Effector memory CD8-positive, alpha-beta T cell (primary cell): ENCODE results near the gene INTS14.

Experiments used
- ATAC-seq: fragments of 150-1000 bp; cut with Tn5 transposase; replicated peaks from 2 replicates; pipeline ENCODE4 v1.10.0; 2021; ENCODE audit warnings: mild to moderate bottlenecking, moderate library complexity
- DNase-seq, 3 experiments: peaks; one replicate each; pipeline ENCODE4 v3.0.0; 2021
- H3K27ac Mint-ChIP-seq, 2 donors: one replicate each; pipeline ENCODE4 v1.8.0; 2022; ENCODE audit warnings: mild to moderate bottlenecking in 2 of 2, mixed read lengths in 2 of 2, moderate library complexity in 2 of 2
- H3K27me3 Mint-ChIP-seq, 2 donors: one replicate each; pipeline ENCODE4 v1.8.0; 2022; ENCODE audit warnings: mixed read lengths in 2 of 2
- H3K36me3 Mint-ChIP-seq: one replicate; pipeline ENCODE4 v1.8.0; 2022; ENCODE audit warnings: mild to moderate bottlenecking, moderate library complexity, mixed read lengths; ENCODE audit not compliant: insufficient read depth
- H3K4me1 Mint-ChIP-seq, 2 donors: one replicate each; pipeline ENCODE4 v1.8.0; 2022; ENCODE audit warnings: low read depth in 2 of 2, mixed read lengths in 2 of 2
- H3K4me3 Mint-ChIP-seq, 2 donors: one replicate each; pipeline ENCODE4 v1.8.0; 2022; ENCODE audit warnings: mild to moderate bottlenecking in 2 of 2, mixed read lengths in 2 of 2, moderate library complexity in 2 of 2
- H3K9me3 Mint-ChIP-seq, 2 donors: one replicate each; pipeline ENCODE4 v1.8.0; 2022; ENCODE audit warnings: mixed read lengths in 2 of 2

INTS14 gene

DNA sequence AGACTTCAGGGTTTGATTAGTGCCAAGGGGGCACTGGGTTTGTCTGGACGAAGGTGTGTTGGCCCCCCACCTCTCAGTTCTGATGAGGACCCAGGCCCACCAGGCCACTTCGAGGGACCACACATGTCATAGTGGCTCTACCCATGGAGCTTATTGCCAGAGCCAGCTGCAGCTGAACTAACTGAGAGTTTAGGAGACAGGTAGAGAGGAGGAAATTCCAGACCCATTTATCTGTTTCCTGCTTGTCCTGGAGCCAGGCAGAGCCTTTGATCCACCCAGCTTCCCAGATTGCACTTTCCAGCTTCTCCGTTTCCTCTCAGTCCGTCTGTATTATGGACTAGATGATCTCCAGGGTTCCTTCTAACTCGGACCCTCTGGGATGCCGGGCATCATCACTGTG lies 31.7 kb upstream of the INTS14 start:
- H3K9me3 Mint-ChIP-seq: no peaks in the 10 kb centered on the region
- peaks cover 6% of the 10 kb centered on the region for H3K36me3 Mint-ChIP-seq
- ATAC-seq (no peak), DNase-seq (no peak)
- H3K4me1 Mint-ChIP-seq: peaks cover 9 to 12% of the 10 kb centered on the region in 2 donors
- H3K4me3 Mint-ChIP-seq: no peak overlapping the region
- H3K27ac Mint-ChIP-seq: no peak overlapping the region
- no peaks in the 10 kb centered on the region for H3K27me3 Mint-ChIP-seq

DNA sequence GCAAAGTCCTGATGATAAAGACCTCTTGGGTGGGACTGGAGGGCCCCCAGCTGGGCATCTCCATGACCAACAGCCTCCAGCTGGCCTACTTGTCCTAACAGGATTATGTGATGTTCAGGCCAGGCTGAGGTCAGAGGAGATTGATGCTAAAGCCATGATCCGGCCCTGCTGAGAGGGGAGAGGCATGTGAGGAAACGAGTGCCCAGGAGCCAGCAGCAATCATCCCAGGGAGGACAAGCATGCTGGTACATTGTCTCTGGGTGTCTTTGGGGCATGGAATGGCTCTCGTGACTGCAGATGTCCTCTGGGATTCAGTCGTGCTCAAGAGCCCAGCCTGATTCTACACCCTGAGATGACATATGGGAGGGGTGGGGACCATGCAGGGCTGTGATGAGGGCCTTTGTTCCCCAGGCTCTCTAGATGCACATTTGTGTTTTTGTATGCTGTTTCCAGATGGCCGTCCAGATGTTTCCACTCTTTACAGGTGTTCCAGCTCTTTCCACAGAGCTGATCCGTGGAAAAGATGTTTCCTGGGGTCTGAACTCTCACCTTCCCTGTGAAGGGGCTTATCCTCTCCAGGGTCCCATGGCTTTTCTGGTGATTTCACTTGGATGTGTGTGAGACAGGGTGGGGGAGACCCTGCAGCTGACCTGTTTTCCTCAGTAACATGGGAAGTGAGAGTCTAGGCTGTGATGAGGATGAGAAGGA lies 31.0 kb upstream of the INTS14 start:
- ATAC-seq (no peak), DNase-seq (no peak)
- Mint-ChIP-seq H3K36me3 (peaks cover 6% of the 10 kb centered on the region), H3K9me3 (no peaks in the 10 kb centered on the region), H3K4me3 (no peak overlapping the region), H3K27me3 (no peaks in the 10 kb centered on the region), H3K4me1 (peaks cover 9 to 14% of the 10 kb centered on the region in 2 donors), H3K27ac (no peak overlapping the region)

DNA sequence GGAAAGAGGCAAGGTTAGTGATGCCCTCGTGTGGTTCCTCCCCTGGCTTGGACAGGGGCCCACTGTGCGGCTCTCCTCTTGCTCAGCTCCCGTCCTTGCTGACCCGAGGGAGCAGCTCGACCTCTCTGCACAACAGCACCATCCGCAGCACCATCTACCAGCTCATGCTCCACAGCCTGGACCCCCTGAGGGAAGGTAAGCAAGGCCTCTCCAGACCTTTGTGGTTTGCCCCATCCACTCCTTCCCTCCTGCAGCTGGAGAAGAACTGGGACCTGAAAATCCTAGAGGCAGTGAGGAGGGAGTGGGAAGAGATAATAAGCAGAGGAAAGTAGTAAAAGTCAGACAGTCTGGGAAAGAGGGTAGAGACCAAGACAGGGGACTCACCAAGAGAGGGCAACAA lies 28.6 kb upstream of the INTS14 start:
- Mint-ChIP-seq H3K9me3 (no peaks in the 10 kb centered on the region), H3K27me3 (no peaks in the 10 kb centered on the region), H3K4me1 (peaks cover 9 to 14% of the 10 kb centered on the region in 2 donors), H3K36me3 (no peaks in the 10 kb centered on the region), H3K4me3 (no peak overlapping the region), H3K27ac (no peak overlapping the region)
- no peak for DNase-seq
- ATAC-seq: no peak

DNA sequence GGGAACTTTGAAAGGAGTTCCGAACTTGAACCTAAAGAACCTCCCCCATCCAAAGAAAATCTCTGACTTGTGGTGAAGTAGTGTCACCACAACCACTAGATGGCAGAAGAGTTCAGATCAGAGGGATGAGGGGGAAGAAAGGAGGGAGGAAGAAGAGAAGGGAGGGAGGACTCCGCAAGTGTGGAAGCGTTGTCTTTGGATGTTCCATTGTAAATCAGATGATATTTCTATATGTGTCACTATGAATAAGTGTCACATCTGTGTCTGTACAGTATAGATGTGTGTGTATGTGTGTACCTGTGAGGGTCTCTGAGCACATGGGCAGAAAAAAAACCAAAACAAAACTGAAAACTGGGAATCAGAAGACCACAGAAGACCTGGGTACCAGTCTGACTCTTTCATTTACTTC lies 27.8 kb upstream of the INTS14 start:
- no peaks in the 10 kb centered on the region for H3K9me3 Mint-ChIP-seq

DNA sequence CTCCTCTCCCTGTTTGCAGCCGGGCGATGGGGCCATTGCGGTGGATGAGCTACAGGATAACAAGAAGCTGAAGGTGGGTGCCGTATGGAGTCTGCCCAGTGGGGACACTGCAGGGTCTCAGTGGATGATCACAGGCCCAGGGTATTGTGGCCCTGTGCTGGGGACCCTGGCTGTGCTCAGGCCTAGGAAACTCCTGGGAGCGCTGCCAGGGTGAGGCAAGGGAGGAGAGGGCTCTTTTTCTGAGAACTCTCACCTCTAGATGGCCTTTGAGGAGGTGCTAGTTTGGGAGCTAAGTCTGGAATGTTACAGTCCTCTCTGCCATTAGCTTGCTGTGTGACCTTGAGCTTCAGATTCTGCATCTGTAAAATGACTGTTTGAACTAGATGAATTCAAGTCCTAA lies 27.2 kb upstream of the INTS14 start:
- Mint-ChIP-seq H3K27me3 (no peaks in the 10 kb centered on the region), H3K9me3 (no peaks in the 10 kb centered on the region), H3K27ac (peak overlapping the region in 1 of 2 donors; percentile 7), H3K4me3 (no peak overlapping the region), H3K4me1 (peaks cover 9 to 15% of the 10 kb centered on the region in 2 donors), H3K36me3 (no peaks in the 10 kb centered on the region)
- ATAC-seq (no peak), DNase-seq (no peak)

More for the DNA sequence above, 27.8 kb upstream of the INTS14 start:
- peaks cover 9 to 16% of the 10 kb centered on the region in 2 donors for H3K4me1 Mint-ChIP-seq
- ATAC-seq (peak; percentile 86), DNase-seq (peak; percentile 38 to 43 (median 42))
- no peaks in the 10 kb centered on the region for H3K27me3 Mint-ChIP-seq
- H3K4me3 Mint-ChIP-seq: peak overlapping the region in 1 of 2 donors; percentile 0
- H3K36me3 Mint-ChIP-seq: no peaks in the 10 kb centered on the region
- H3K27ac Mint-ChIP-seq: peak overlapping the region in 1 of 2 donors; percentile 7

DNA sequence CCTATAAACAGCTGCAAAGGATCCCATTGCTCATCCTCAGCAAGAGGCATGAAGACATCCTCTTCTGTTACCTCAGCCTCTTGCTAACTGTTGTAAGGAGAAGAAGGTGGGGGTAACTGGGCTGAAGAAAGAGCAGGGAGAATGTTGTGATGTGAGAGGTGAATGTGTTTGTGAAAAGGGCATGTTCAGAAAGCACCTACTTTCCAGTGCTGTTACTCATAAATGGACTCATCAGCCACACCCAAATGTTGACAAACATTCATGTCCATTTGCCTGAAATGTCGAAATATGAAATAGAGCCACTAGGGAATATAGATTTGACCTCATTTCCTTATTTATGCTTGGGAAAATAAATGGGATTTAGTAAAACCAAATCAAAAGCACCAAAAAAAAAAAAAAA lies 23.4 kb upstream of the INTS14 start:
- Mint-ChIP-seq H3K4me3 (no peak overlapping the region), H3K4me1 (peaks cover 32 to 35% of the 10 kb centered on the region in 2 donors), H3K27ac (no peak overlapping the region), H3K36me3 (no peaks in the 10 kb centered on the region), H3K9me3 (no peaks in the 10 kb centered on the region), H3K27me3 (no peaks in the 10 kb centered on the region)
- ATAC-seq (no peak), DNase-seq (no peak)

DNA sequence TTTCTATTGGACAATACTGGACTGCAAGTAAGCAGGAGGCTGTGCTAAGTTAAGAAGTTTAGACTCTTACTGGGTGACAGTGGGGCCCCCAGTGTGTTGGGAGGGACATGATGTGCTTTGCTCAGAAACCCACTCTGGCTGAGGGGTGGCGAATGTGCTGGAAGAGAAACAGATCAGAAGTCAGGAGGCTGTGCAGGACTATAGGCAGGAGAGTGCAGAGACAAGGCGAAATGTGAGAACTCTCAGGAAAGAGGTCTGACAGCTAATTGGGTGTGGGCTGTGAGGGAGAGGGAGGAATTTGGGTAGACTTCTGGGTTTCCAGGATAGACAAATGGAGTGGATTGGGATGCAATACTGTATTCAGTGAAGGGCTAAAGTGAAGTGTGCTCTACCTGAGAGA lies 22.8 kb upstream of the INTS14 start:
- ATAC-seq (no peak), DNase-seq (no peak)
- H3K9me3 Mint-ChIP-seq: no peaks in the 10 kb centered on the region
- no peak overlapping the region for H3K4me3 Mint-ChIP-seq
- H3K36me3 Mint-ChIP-seq: no peaks in the 10 kb centered on the region
- peak overlapping the region in 1 of 2 donors; percentile 30 for H3K27ac Mint-ChIP-seq
- peaks cover 30 to 31% of the 10 kb centered on the region in 2 donors for H3K4me1 Mint-ChIP-seq
- no peaks in the 10 kb centered on the region for H3K27me3 Mint-ChIP-seq

DNA sequence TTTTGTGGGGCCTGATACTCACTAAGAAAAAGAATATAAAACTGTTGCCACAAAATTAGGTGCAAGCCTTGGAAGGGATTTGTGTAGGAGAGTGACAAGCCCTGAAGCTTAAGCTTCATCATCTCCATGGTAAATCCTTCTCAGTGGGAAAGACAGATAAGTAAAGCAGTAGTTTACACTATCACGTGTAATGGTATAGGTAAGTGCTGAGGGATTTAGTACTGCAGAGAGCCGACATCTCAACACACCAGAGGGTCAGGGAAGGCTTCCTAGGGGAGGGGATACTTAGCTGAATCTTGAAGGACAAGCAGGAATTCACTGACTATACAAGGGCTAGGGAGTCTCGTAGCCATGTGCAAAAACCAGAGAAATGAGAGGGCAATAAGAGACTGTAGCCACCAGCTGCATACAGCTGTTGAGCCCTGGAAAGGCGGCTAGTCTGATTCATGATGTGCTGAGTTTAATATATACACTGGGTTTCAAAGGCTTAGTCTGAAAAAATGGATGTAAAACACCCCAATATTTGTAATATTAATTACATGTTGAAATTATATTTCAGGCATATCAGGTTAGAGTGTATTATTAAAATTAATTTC lies 21.9 kb upstream of the INTS14 start:
- no peak for DNase-seq
- H3K9me3 Mint-ChIP-seq: no peaks in the 10 kb centered on the region

DNA sequence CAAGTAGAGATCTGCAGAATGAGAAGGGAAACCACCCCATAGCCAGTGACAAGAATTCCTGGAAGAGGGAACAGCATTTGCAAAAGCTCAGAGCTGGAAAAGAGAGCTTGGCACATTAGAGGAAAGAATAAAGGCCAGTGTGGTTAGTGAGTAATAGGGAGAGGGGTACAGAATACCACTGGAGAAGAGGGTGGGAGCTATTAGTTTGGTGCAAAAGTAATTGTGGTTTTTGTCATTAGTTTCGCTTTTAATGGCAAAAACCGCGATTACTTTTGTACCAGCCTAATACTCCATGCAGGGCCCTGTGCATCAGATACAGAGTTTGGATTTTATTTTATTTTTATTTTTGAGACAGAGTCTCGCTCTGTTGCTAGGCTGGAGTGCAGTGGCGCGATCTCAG lies 20.6 kb upstream of the INTS14 start:
- Mint-ChIP-seq H3K27ac (peak overlapping the region; percentile 61 to 73), H3K4me1 (peaks cover 20 to 26% of the 10 kb centered on the region in 2 donors), H3K4me3 (peak overlapping the region; percentile 28 to 81), H3K9me3 (no peaks in the 10 kb centered on the region), H3K27me3 (no peaks in the 10 kb centered on the region), H3K36me3 (no peaks in the 10 kb centered on the region)
- DNase-seq (no peak), ATAC-seq (peak; percentile 40)

More for the DNA sequence above, 21.9 kb upstream of the INTS14 start:
- H3K4me3 Mint-ChIP-seq: no peak overlapping the region
- peaks cover 24 to 26% of the 10 kb centered on the region in 2 donors for H3K4me1 Mint-ChIP-seq
- no peak for ATAC-seq
- no peaks in the 10 kb centered on the region for H3K36me3 Mint-ChIP-seq
- H3K27ac Mint-ChIP-seq: peak overlapping the region in 1 of 2 donors; percentile 73
- no peaks in the 10 kb centered on the region for H3K27me3 Mint-ChIP-seq

DNA sequence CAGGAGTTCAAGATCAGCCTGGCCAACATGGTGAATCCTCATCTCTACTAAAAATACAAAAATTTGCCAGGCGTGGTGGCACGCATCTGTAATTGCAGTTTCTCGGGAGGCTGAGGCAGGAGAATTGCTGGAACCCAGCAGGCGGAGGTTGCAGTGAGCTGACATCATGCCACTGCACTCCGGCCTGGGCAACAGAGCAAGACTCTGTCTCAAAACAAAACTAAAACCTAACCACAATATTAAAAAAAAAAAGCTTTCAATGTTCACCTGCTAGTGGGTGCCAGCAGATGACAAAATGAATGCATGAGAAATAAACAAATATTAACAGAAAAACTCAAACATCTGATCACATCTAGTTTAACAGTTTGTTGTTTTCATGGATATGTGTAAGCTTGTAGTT lies 19.8 kb upstream of the INTS14 start:
- H3K27me3 Mint-ChIP-seq: no peaks in the 10 kb centered on the region
- peak; percentile 44 for ATAC-seq
- no peaks in the 10 kb centered on the region for H3K9me3 Mint-ChIP-seq
- peaks cover 20 to 26% of the 10 kb centered on the region in 2 donors for H3K4me1 Mint-ChIP-seq
- peak overlapping the region; percentile 61 to 73 for H3K27ac Mint-ChIP-seq
- no peak for DNase-seq
- peaks cover 1% of the 10 kb centered on the region for H3K36me3 Mint-ChIP-seq
- peak overlapping the region; percentile 28 to 81 for H3K4me3 Mint-ChIP-seq

DNA sequence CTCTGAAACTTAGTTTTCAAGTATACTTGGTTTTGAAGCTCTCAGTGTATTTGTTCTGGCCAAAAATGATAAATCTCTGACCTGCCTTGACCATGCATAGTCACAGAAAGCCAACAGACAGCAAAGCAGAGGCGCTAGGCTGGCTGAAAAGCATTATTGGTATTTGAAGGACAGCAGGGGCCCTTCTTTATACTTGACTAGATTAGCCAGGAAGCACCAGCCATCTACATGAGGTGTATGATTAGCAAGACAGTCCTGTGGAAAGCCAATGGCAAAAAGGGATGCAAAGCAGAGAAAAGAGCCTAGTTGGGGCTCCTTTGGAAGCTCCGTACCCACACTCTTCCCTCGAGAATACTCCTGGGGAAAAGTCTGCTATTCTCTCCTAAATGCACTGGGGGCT lies 18.6 kb upstream of the INTS14 start:
- peaks cover 2% of the 10 kb centered on the region for H3K36me3 Mint-ChIP-seq
- ATAC-seq (no peak), DNase-seq (no peak)
- H3K9me3 Mint-ChIP-seq: no peaks in the 10 kb centered on the region
- no peaks in the 10 kb centered on the region for H3K27me3 Mint-ChIP-seq
- H3K4me1 Mint-ChIP-seq: peaks cover 20 to 26% of the 10 kb centered on the region in 2 donors
- no peak overlapping the region for H3K4me3 Mint-ChIP-seq
- H3K27ac Mint-ChIP-seq: no peak overlapping the region

DNA sequence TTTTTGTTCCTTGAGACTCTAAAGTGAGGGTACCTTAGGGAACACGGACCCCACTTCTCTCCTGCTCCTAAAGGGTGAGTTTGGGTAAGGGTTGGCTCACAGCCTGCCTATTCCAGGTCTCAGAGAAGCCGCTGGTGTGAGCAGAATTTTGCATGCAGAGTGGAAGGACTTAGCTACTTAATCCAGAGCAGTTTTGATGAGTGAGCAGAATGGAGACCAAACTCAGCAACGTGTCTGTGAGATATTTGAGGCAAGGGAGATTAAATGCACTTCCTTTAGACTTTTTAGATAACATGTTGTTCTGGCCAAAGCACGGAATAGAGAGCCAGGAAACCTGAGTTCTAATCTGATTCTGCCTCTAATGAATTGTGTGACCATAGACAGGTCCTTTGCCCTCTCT lies 15.9 kb upstream of the INTS14 start:
- Mint-ChIP-seq H3K9me3 (no peaks in the 10 kb centered on the region), H3K36me3 (peaks cover 2% of the 10 kb centered on the region), H3K4me3 (no peak overlapping the region), H3K27me3 (no peaks in the 10 kb centered on the region), H3K4me1 (peaks cover 13 to 14% of the 10 kb centered on the region in 2 donors), H3K27ac (no peak overlapping the region)
- DNase-seq (no peak), ATAC-seq (no peak)

DNA sequence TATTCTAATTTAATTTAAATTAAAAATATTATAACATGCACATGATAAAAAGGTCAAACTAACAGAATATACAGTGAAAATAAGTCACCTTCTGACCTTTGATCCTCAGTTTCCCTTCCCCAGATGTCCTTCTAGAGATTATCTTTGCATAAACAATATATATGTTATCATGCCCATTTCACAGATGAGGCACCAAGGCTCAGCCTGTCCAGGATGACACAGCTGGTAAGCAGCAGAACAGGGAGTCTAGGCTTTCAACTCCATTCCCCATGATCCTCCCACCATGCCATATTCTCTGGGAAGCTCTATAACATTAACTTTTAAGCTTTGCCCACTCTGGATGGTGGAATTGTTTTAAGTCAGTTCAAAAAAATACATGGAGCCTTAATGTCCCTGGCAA lies 12.2 kb upstream of the INTS14 start:
- Mint-ChIP-seq H3K27ac (no peak overlapping the region), H3K9me3 (no peaks in the 10 kb centered on the region), H3K27me3 (no peaks in the 10 kb centered on the region), H3K36me3 (peaks cover 2% of the 10 kb centered on the region), H3K4me3 (no peak overlapping the region), H3K4me1 (peaks cover 2 to 3% of the 10 kb centered on the region in 2 donors)
- no peak for ATAC-seq
- no peak for DNase-seq

DNA sequence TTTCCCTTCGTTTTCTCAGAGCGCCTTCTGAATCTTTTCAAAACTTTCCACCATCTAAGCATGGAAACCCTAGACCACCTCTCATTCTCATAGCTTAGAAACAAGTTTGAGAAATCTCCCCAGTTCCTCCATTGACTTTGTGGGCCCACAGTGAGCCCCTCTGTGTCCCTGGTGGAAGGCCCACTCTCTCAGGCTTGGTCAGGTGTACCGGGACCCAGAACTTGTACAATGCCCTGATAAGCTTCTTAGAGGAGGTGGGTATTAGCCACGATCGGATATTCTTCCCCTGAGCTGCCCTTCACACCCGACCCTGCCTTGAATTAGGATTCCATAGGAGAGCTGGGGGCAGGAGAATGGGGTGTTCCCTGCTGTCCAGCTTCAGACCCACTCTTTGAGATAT lies 10.7 kb upstream of the INTS14 start, which contains the start of gene SLC24A1:
Gene SLC24A1, plus strand, starts transcription at position 301 of the 400 bp plus-strand sequence. CDS start 2,143 bp downstream, outside the sequence.
- Mint-ChIP-seq H3K9me3 (no peaks in the 10 kb centered on the region), H3K27ac (no peak within 1 kb of the TSS), H3K4me3 (no peak within 1 kb of the TSS)

More for the DNA sequence above, 10.7 kb upstream of the INTS14 start, which contains the start of gene SLC24A1:
- H3K27me3 Mint-ChIP-seq: no peaks in the 10 kb centered on the region
- DNase-seq: no peak
- no peak for ATAC-seq
- peaks cover 2 to 3% of the 10 kb centered on the region in 2 donors for H3K4me1 Mint-ChIP-seq
- peaks cover 2% of the 10 kb centered on the region for H3K36me3 Mint-ChIP-seq
